A549 (cell line): ENCODE results near the gene HOXB4.

Experiments
- CTCF ChIP-seq: fragments of >200 bp; sonication (Bioruptor Twin); formaldehyde crosslinking; IDR thresholded peaks from 3 replicates; pipeline ENCODE4 v1.5.1; 2016
- PBX3 ChIP-seq: IDR thresholded peaks from 2 replicates; pipeline ENCODE4 v1.6.1; 2012
- POLR2A ChIP-seq: IDR thresholded peaks from 2 replicates; pipeline ENCODE4 v1.6.1; 2012; ENCODE audit warnings: mild to moderate bottlenecking, low read length
- RCOR1 ChIP-seq: fragments of 150-350 bp; IDR thresholded peaks from 2 replicates; pipeline ENCODE4 v1.6.1; 2014; ENCODE audit warnings: antibody characterized with exemption, low read length, low read depth
- SREBF2 ChIP-seq: fragments of 450-650 bp; IDR thresholded peaks from 2 replicates; pipeline ENCODE4 v1.6.1; 2014; ENCODE audit warnings: mild to moderate bottlenecking, moderate library complexity

GRCh38 chr17:48564188-48565021 is 13.7 kb downstream of the HOXB4 start:
- TF ChIP-seq SREBF2, result no peak
- TF ChIP-seq RCOR1, result no peak
- no peak for TF ChIP-seq CTCF
- no peak for TF ChIP-seq PBX3
- no peak for TF ChIP-seq POLR2A
